Middle frontal gyrus (tissue), 1 donor: ENCODE measurements around the gene PLPP1.

Experiments used
- DNase-seq: peaks from one replicate; pipeline ENCODE4 v3.0.0-alpha.2; 2015; ENCODE audit warnings: low spot score; ENCODE audit errors: extremely low spot score

The PLPP1 gene

DNA sequence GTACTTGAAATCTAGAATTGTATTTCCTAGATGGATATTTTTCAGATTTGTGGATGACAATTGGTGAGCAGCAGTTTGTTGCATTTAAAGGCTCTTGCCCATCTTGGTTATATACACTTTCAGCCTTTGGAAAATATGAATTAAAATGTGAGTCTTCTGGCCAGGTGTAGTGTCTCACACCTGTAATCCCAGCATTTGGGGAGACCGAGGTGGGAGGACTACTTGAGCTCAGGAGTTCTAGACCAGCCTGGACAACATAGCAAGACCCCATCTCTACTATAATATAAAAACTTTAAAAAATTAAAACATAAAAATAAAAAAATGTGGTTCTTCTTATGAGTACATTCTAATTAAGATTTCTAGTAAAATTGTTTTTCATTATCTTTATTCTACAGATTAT is 125.0 kb downstream of the PLPP1 start:
- no peak for DNase-seq

DNA sequence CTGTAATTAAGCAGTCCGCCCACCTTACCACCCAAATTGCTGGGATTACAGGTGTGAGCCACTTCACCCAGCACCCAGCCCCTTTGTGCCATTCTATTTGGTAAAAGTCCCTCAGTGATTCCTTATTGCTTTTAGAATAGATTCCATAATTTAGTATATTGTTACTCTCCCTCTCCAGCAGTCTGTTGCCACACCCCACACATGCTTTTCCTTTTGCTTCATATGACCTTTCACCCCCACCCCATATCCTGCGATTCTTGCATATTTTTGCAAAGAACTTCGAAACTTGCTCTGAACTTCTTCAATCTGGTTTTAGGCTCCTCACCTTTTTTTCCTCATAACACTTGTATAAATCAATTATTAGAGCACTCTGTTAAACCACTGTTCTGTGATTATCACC is 126.8 kb downstream of the PLPP1 start:
- no peak for DNase-seq

DNA sequence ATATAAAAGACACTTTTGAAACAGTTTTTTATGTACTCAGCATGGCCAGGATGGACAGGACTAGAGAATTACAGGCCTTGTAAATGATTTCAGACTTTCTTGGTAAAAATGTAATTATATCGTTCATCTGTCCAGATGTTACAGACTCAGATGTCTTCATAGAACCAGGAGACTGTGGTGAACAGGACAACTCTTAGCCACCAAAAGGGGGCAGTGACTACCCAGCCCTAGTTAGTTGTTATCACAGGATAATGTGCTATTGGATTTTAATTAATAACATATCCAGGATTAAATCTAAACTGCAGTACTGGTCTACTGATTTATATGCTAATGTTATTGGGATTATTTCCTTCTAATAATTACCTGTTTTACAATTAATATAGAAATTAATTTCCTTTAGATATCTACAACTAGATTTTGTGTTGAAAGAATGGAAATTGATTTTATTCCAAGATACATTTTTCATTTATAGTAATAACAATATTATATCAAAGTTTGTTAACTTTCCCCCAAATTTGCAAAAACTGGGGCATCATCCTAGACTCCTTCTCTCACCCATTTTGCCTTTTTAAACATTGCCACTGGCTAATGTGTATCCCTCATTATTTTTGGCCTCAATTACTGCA is 127.6 kb downstream of the PLPP1 start:
- DNase-seq = no peak

DNA sequence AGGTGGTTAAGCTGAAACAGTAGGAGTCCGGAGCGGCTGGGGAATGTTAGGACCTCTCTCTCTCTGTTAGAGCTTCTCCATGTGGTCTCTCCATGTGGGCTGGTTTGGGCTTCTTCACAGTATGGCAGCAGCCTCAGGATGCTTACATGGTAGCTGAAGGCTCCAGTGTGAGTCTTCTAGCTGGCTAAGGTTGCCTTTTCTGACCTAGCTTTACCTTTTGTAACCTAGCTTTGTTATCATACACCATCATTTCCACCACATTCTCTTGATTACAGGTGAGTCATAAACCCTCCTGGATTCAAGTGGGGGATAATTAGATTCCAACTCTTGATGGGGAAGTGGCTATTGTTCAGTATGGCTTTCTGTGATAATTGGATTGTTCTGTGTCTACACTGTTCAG is 128.5 kb downstream of the PLPP1 start:
- no peak for DNase-seq

DNA sequence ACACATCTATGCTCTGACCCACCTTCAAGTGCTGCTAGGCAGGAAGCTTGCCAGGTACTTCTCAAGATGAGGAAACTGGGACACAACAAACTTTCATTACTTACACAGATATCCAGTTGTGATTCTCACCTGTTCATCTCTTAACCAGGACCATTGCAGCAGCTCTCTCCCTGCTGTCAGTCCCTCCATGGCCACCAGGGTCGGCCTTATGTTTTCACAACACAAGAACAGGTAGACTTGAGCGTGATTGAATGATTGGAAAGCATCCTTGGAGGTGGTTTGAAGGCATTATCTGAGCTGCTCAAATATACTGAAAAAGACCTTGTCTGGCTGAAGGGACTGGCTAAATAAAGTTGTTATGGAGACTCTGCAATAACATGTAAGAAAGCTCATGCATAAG is 132.6 kb downstream of the PLPP1 start:
- DNase-seq = no peak

DNA sequence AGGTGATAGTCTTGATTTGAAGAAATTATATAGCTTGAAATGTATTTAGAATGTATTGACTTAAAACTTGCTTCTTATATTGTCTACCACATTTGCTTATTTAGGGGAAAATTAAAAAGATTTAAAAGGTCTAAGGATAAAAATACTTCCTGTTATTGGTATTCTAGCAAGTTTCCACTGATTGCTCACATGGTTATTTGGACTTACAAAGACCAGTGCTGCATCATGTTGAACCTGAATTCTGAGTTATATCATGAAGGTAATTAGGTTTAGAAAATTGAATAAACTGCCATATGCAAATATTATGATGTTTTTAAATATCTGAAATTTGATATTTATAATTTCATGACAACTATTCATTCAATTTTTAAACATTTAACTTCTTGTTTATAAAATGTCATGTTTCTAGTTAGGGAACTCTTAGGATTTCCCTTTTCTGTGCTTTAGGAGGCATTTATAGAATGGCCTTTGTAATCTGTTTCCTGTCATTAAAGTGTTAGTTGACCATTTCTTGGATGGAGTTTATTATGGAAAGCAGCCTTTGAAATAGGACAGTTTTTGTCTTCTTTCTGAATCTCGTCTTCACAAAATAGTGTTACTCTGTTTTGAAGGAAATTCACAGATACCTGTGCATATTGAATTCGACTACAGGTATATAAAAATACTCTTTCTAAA is 141.1 kb downstream of the PLPP1 start:
- no peak for DNase-seq

DNA sequence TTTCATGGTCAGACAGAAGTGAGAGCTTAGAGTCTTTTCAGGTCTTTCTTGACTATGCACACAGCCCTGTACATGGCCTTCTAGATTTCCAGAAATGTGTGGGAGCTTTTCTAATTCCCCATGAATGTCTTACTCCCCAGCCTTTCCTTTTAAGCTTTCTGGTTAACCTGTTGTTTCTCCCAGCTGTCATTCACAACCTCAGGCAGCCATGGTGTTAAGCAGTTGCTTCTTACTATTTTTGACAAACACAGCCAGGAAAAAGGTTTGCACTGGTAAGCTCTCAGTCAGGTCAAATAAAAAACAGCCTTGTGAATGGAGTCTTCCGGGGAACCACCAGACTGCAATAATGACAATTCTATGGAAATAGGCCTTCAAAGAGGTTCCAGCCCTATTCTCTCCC is 142.1 kb downstream of the PLPP1 start:
- no peak for DNase-seq

DNA sequence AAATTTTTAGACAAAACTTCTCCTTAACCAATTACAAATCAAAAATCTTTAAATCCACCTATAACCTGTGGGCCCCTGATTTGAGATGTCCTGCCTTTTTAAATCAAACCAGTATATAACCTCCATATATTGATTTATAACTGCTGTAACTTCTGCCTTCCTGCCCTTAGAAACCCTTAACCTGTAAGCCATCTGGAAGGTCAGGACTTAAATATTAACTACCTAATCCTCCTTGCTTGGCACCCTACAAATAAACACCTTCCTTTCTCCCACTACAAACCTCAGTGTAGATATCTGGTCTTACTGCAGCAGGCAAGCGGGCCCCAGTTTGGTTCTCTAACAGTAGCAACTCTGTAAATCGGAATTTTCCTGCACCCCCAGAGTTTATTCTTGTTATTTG is 143.1 kb downstream of the PLPP1 start:
- no peak for DNase-seq

DNA sequence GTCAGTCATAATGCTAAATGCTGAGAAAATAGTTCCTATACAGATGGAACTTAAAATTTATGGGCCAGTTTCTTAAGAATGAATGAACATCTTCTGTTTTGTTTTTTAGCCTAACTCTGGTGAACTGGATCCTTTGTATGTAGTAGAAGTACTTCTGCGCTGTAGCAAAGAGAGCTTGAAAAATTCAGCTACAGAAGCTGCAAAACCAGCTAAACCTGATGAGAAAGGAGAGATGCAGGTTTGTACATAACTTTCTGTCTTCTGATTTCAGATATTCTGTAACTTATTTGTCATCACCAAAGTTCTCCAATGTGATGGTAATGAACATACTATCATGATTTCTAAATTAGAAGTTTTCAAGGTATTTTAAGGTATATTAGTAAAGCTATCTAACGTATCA is 146.9 kb downstream of the PLPP1 start:
- no peak for DNase-seq

DNA sequence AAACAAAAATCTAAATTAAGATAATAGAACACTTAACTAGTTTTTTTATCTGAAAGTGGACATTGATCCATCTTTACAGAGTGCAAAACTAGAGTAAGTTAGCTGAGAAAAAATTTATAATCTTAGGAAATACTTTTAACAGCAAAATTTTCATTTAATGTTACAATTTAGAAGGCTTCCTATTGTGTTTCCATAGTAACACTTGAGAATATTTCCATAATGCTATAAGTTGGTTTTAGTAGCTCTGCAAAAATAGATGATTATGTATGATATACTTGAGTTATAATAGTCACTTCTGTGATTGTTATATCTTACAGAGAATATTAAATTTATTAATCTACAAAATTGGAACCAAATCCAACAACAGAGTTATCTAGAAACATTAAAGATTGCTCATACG is 148.4 kb downstream of the PLPP1 start:
- no peak for DNase-seq

DNA sequence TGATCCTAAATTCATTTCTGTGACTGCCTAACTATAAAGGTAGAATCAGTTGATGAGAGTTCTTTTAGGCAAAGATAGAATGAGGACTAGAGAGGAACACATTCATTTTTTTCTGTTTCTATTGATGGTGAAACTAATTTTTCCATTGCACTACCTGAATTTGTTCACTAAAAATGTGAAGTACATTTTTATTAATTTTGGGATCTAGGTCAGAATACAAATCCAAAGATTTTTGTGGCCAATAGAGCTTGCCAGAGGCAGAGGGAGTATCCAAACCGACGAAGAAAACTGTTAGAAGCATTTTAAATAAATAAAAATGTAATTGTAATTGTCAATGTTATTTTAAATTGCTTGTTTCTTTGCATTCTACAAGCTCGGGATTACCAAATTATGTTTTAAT is 148.9 kb downstream of the PLPP1 start:
- DNase-seq = no peak

DNA sequence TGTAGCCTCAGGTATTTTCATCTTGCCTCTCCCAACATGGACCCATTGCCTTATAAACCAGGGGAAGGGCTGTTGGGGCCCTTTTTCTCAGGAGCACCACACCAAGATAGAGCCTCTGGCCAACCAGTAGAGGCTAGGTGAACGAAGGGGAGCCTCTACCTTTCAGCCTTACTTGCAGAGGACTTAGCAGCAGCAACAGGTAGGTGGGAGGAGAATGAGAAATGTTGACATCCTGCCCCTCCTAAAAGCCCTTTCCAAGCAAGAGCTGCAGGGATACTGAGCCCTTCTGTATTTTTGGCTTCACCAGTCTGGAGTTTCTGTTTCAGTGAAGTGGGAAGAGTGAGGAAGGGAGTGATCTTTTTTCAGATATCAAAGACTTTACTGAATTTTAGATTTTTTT is 149.5 kb downstream of the PLPP1 start:
- no peak for DNase-seq

DNA sequence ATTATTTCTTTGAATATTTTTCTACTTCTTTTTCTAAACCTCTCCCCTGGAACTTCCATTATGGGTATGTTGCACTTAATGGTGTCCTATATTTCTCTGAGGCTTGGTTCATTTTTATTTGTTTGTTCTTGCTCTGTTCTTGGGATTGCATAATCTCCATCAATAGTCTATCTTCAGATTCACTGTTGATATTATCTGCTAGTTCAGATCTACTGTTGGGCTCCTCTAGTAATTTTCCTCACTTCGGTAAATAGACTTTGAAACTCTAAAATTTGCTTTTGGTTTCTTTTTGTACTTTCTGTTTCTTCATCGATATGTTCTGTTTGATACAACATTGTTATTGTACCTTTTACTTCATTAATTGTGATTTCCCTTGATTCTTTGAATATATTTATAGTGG is 150.7 kb downstream of the PLPP1 start:
- DNase-seq = no peak

DNA sequence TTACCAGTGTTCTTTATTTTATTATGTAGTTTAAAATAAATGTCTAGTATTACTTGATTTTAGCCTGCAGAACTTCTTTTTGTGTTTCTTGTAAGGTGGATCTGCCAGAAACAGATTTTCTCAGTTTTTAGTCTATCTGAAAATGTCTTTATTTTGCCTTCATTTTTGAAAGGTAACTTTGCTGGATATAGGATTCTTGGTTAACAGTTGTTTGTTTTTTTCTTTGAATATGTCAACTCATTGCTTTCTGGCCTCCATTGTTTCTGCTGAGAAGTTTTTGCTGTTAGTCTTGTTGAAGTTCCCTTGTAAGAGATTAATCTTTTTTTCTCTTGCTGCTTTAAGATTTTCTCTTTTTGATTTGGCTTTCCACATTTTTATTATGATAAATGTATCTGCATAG is 151.5 kb downstream of the PLPP1 start:
- DNase-seq = no peak

DNA sequence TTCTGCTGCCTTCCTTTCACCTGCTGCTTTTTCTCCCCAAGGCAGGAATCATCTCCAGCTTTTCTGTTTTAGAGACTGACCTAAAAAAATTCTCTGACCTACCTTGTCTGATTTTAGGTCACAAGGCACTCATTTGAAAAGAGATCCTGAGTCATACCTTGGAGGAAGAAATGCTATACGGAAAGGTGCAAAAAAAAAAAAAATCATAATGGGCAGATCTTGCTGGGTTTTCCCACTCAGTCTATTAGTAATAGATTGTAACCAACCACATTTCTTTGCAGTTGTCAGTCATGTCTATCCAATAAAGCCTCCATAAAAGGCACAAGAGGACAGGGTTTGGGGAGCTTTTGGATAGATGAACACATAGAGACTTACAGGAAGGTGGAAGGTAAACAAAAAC is 157.0 kb downstream of the PLPP1 start:
- DNase-seq = no peak
